HG03066 (cell line): ENCODE measurements around the gene VPS9D1.

ENCODE experiments used
- ATAC-seq: cut with Tn5 transposase; IDR thresholded peaks from one replicate; pipeline ENCODE4 v1.9.1; 2021; ENCODE audit warnings: low read depth; ENCODE audit not compliant: unreplicated experiment

The VPS9D1 gene

DNA sequence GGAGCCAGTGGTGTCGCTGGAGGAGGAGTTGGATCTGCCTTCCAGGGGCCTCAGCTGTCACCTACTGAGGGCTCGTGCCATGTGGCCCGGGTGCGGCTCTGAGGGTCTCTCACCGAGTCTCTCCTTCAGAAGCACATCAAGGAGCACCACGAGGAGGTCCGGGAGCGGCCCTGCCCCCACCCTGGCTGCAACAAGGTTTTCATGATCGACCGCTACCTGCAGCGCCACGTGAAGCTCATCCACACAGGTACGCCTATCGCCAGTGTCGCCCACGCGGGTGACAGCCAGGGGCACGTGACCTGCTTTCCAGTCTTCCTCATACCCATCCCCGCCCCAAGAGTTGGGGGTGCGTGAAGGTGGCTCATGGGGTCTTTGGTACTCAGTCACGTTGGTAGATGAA is 13.1 kb upstream of the VPS9D1 start:
- no peak for ATAC-seq

DNA sequence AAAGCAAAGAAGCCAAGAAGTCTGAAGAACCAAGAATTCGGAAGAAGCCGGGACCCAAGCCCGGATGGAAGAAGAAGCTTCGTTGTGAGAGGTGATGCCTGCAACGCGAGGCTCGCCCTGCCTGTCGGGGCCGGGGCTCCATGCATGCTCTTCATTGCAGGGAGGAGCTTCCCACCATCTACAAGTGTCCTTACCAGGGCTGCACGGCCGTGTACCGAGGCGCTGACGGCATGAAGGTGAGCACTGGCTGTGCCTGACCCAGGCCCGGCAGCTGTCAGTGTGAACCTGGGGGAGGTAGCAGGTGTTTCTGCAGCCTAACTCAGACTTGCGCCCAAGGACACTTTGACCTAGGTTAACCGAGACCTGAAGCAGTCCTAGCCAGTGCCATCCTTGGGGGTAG is 12.6 kb upstream of the VPS9D1 start:
- no peak for ATAC-seq

DNA sequence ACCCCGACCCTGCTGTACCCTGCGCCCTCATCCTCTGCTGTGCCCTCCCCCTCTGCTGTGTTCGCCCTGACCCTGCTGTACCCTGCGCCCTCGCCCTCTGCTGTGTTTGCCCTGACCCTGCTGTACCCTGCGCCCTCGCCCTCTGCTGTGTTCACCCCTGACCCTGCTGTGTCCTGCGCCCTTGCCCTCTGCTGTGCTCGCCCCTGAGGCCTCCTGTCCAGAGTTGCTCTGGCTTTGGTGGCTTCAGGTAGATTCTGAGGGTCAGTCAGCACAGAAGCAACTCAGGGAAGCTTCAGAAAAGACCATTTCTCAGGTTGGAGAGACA is 12.2 kb upstream of the VPS9D1 start:
- ATAC-seq, result no peak

DNA sequence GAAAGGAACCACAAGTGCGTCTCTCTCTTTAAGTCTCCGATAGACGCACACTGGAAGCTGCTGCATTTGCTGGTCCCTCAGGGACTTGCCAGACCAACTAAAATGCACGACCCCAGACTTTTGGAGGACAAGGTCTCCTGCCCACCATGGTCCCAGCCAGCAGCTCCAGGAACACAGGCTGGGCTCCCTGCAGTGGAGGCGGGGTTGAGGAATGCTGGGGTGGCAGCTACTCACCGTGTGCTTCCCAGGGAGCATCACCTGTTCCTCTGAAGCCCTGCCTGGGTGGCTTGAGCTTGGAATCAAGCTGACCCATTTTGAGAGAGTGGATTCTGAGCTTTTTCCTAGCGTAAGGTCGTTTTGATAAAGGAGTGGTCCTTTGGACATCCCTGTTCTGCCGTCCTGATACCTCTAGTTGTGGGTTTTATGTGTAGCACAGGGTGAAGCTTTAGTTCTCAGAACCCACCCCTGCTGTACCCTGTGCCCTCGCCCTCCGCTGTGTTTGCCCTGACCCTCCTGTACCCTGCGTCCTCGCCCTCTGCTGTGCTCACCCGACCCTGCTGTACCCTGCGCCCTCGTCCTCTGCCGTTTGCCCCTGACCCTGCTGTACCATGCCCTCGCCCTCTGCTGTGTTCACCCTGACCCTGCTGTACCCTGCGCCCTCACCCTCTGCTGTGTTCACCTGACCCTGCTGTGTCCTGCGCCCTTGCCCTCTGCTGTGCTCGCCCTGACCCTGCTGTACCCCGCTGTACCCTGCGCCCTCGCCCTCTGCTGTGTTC is 11.6 kb upstream of the VPS9D1 start:
- ATAC-seq, result no peak

DNA sequence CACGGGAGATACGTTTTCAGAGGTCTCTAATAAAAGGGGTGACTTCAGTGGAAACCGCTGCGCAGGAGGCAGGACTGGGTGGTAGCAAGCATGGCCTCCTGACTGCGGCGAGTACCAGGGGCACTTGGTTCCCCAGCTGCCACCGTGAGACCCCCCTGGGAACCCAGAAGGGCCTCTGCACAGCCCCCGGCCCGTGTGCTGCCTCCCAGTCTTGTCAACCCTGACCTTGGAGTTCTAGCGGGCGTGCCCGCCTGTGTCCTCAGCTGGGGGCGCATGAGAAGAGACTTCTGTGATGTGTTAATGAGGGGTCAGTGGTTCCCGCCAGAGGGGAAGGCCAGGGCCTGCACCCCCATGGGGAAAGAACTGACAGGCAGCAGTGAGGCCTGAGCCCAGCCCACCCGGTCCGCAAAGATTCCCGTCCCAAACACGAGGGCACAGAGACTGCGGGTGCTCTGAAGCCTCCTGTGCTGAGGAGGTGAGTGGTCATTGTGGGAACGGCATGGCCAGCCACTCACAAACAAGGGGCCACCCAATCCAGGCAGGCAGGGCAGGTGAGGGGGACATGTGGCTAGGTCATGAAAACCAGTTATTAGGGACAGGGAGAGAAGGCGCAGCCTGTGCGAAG is 10.0 kb upstream of the VPS9D1 start:
- no peak for ATAC-seq

DNA sequence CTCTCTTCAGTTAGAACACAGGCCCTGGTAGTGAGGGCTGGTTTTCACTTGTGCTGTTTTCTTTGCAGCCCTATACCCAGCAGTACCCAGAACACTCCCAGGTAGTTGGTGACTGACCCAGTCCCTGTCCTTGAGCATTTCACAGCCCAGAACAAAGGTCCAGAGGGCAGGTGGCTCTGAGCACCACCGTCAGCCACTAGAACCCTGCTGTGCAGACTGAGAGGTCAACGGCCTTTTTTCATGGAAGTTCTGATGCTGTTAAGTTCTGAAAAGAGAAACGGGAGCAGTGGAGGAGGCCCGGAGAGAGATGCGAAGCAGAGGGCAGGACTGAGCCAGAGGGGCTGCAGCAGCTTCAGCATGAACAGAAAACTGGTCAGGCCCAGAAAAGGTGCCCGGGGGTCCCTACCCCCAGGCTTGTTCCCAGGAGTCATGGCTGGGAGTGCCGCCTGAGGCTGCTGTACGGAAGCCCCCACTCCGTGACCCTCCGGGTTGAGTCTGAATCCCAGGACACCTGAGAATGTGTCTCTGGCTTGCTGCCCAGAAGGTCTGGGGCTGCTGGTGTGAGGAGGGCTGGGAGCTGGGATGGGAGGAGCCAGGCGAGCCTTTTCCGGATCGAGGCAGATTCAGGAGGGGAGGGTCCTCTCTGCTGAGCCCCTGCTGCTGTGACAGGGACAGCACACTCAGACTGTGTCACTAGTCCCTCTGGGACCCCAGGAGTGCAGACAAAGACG is 9.3 kb upstream of the VPS9D1 start:
- ATAC-seq, result no peak

DNA sequence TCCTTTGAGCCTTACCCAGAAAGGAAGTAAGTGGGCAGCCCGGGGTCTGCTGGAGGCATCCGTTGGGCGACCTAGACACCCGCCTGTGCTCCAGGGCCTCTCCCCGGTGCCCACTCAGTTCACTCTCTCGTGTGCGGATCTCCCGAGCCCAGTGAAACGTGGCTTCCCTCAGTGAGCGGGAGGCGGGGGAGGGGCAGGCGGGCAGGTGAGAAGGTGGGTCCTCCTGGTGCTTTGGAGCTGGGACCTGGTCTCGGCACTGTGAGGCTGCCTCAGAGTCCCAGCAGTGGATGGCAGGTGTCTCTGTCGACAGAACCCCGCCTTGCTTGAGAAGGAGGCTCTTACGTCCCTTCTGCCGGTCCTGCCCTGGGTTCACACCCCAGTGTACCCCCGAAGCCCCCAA is 8.6 kb upstream of the VPS9D1 start:
- ATAC-seq, result no peak

DNA sequence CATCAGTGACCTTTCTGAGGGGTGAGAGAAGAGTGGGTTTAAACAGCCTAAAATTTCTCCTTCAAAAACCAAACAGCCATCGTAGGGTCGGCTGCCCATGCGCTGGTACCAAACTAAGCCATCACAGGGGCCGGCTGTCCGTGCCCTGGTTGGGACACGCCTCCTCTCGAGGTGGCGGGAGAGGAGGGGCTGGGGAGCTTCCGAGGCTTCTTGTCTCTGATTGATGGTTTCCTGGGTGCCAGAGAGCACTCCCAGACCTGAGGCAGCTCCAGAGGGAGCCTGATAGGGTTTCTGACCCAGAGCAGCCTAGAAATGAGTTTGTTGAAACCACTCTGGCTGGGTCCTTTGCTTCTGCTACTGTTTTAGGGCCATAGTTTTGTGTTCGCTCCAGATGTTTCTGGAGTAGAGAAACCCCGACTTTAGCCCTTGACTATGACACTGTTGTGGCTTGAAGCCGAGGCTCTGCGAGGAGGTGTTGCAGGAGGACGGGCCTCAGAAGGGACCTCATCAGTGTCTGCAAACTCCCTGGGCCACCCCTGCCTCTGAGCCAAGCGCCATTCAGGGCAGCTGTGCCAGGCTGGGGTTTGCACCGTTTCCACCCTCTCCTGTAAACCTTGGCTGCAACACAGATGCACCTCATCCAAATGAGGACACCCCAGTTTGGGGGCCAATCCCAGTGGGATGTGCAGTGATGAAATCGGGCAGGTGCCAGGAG is 6.9 kb upstream of the VPS9D1 start:
- ATAC-seq, result no peak

DNA sequence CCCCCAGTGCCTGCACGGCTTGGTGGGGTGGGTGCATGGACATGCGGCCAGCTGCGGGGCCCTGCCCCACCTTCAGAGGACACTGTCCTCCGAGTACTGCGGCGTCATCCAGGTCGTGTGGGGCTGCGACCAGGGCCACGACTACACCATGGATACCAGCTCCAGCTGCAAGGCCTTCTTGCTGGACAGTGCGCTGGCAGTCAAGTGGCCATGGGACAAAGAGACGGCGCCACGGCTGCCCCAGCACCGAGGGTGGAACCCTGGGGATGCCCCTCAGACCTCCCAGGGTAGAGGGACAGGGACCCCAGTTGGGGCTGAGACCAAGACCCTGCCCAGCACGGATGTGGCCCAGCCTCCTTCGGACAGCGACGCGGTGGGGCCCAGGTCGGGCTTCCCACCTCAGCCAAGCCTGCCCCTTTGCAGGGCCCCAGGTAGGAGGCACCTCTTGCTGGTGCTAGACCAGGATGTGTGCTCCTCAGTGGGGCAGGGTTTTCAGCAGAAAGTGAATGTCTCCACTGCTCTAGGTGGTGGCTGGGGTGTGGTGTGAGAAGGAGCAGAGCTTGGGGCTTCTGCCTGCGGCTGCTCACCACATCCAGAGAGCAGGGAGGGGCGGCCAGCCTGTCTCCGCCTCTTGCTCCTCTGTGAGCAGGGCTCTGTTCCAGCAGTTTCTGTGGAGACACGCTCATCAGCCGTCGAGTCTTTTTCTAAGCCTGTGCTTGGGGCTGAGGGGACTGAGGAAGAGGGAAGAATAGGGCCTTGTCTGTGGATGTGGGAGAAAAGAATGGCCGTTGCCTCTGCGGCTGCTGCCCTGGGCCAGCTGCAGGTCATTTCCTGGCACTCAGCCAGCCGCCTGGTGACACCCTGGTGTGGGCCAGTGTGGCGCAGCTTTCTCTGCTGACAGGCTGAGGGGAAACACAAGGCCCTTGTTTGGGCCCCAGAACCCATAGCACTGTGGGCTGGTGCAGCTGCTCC is 2.9 kb upstream of the VPS9D1 start:
- ATAC-seq, result no peak

DNA sequence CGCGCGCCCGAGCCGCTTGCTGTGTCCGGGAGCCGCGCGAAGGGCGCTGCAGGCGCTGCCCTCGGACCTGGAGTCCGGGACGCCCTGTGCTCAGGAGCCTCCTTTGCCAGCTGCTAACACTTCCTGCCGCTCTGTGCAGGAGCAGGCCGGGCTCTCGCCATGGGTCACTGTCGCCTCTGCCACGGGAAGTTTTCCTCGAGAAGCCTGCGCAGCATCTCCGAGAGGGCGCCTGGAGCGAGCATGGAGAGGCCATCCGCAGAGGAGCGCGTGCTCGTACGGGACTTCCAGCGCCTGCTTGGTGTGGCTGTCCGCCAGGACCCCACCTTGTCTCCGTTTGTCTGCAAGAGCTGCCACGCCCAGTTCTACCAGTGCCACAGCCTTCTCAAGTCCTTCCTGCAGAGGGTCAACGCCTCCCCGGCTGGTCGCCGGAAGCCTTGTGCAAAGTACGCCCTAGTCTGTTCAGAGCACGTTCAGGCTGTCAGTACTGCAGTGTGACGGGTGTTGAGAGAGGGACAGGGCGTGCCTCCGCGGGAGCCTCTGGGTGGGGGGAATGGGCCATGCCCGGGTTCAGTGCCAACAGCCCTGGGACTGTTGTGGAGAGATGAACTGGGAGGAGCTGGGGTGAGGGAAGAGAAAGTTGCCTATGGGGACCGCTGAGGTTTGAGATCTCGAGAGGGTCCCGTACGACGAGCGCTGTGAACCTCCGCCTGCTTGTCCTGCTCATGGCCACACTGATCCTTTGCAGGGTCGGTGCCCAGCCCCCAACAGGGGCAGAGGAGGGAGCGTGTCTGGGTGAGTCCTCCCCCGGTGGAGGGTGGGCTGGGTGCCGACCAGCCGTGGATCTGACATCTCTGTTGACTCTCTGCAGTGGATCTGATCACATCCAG is 1.9 kb upstream of the VPS9D1 start:
- no peak for ATAC-seq

DNA sequence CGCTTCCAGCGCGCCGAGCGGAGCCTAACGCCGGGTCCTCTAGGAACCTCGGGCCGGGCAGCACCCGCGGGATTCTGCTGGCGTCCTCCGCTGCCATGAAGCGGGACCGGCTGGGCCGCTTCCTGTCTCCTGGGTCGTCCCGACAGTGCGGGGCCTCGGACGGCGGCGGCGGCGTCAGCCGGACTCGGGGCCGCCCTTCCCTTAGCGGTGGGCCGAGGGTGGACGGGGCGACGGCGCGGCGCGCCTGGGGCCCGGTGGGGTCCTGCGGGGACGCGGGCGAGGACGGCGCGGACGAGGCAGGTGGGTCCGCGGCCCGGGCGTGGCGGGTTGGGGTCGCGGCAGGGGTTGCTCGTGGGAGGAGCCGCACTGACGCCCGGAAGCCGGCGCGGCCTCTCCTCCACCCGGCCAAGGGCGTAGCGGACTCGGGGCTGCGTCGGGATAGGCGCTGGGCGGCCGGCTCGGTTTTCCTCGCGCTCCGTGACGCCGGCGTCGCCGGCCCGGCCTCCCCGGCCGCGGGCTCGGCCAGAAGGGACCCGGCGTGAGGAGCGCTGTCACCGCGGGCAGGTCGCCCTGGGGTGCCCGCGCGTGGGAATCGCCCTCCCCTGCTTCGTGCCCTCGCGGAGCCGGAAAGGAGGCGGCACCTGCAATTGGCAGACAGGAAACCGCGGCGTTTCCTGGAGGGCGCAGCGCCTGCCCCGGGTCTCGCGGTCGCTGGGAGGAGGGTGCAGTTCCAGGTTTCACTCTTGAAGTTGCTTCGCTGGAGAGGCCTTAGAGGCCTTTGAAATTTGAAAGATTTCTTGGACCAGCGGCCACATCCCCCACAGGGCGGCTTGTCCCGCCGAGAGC is 1.1 kb upstream of the VPS9D1 start:
- ATAC-seq, result peak; percentile 31

DNA sequence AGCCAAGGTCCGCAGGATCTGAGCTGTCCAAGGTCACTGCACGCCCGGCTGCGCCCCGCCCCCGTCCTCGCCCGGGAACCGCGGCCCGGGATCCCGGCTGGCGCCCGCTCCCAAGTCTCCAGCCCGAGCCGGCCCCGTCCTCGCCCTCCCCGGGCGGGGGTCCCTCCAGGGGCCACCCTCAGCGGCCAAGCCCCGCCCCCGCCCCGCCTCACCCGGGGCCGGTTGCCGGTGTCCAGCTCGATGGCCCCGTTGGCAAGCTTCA is 216 bp downstream of the VPS9D1 start:
- peak; percentile 5 for ATAC-seq

DNA sequence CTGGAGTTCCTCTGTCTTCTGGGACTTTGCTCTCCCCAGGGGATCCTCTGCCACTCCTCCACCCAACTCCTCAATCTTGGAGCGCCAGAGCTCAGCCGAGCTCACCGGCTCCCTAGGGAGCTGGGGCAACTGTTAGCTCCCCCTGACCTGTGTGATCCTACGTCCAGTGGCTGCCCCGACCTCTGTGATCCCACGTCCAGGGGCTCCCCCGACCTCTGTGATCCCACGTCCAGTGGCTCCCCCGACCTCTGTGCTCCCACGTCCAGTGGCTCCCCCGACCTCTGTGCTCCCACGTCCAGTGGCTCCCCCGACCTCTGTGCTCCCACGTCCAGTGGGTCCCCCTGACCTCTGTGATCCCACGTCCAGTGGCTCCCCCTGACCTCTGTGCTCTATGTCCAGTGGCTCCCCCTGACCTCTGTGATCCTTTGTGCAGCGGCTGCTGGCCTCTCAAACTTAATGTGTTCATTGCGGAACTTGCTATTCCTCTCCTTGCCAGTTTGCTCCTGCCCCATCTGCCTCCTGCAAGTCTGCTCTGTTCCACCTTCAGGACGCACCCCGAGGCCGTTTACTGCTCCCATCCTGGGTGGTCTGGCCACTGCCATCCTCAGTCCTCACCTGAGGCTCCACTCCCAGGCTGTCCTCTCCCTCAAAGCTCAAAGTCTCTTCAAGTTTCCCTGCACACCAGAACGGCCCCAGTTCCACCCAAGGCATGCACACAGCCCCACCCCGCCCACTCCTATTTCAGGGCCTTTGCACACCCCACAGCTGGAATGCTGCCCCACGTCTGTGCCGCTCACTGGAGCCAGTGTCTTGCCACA is 2.8 kb downstream of the VPS9D1 start:
- ATAC-seq, result no peak

DNA sequence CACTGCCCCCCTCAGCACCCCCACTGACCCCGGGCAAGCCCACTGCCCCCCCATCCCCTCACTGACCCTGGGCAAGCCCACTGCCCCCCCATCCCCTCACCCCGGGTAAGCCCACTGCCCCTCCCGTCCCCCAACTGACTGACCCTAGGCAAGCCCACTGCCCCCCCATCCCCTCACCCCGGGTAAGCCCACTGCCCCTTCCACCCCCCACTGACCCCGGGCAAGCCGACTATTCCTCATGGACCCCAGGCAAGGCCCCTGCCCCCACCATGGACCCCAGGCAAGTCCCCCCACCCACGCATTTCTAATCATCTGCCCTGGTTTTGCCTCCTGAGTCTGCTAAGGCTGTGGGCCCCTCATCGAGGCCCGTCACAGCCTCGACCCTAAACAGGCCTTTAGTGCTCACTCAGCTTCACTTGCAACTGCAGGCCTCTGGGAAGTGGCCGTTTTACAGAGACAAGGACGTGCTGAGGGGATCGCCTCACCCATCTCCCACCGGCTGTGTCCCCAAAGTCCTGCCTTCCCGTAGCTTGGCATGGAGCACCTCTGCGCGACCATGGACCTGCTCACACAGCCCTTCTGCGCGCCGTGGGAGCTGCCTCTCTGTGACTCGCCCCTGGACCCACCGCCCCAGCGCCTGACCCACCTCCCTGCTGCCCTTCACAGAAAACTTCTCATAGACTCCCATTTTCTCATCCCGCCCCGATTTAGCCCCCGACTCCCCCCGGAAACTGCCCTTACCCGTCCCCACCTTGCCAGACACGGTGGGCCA is 3.6 kb downstream of the VPS9D1 start:
- ATAC-seq, result no peak

DNA sequence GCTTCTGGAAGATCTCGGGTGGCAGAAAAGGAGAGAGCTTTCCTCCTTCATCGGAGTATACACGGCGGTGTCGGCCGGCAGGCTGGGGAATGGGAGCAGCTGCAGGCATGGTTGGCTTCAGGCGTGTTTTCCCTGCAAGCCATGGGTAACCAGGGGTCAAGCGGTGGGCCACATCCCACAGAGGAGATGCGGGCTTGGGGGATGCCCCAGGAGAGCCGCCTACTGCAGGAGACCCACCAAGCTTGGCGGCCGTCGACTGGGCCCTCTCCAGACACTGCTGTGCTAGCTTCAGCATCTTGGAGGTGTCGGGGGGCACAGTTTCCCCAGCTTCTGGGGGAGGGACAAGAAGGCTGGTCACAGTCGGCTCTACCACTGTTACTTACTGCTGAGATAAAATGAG is 4.2 kb downstream of the VPS9D1 start:
- ATAC-seq, result no peak

DNA sequence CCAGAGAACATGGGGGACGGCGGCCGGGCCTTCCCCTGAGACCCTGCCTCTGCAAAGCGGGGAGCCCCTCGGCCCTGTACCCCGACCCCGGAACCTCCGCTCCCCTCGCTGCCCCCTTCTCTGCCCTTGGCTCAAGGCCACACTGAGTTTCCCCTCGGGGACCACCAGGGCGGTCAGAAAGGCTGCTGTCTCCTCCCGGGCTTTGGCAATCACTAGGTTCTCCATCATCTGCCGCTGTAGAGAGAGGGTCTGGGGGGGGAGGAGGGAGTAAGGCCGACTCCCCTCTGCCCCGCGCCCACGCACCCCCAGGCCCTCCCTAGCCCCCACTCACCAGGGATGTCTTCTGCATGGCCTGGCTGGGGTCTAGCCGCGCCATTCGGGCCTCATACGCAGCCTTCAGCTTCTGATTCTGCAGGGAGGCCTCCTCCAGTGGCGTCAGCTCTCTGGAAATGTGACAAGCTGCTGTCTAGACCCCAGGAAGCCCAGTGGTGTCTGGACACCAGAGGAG is 8.4 kb downstream of the VPS9D1 start:
- ATAC-seq, result no peak
